Activated naive CD4-positive, alpha-beta T cell treated with anti-CD3 and anti-CD28 coated beads for 36 hours (primary cell): ENCODE data around the gene DPF3. TPM values are rescaled to one million over a fixed set of nuclear protein-coding genes. Genes with fewer than 3 reads are reported as not detected.
A peak's percentile ranks its signal among the peaks of the same experiment; 100 is the strongest.

Source experiments
- CTCF ChIA-PET: fragments of 350-600 bp; sonication (Branson Sonifier 250); formaldehyde crosslinking; loops from one replicate; lab custom pipeline; 2021; ENCODE audit warnings: antibody characterized with exemption; lab: Charles Lee
- DNase-seq: peaks from one replicate; pipeline ENCODE4 v3.0.0-alpha.2; 2020
- H3K27ac Mint-ChIP-seq: one replicate; pipeline ENCODE4 v1.8.0; 2021; ENCODE audit warnings: mild to moderate bottlenecking, mixed read lengths
- H3K27me3 Mint-ChIP-seq: one replicate; pipeline ENCODE4 v1.8.0; 2021; ENCODE audit warnings: low read depth, mixed read lengths
- H3K36me3 Mint-ChIP-seq: one replicate; pipeline ENCODE4 v1.8.0; 2021; ENCODE audit warnings: low read depth, mixed read lengths
- H3K4me1 Mint-ChIP-seq: one replicate; pipeline ENCODE4 v1.8.0; 2021; ENCODE audit warnings: low read depth, mixed read lengths
- H3K4me3 Mint-ChIP-seq: one replicate; pipeline ENCODE4 v1.8.0; 2021; ENCODE audit warnings: mild to moderate bottlenecking, moderate library complexity, mixed read lengths
- H3K9me3 Mint-ChIP-seq: one replicate; pipeline ENCODE4 v1.8.0; 2021; ENCODE audit warnings: mixed read lengths
- intact Hi-C: fragments of 100-400 bp; cut with micrococcal nuclease; formaldehyde crosslinking; loops from one replicate; pipeline ENCODE4 v1.15.1; 2023
- total RNA-seq, 2 experiments: library from RNA; stranded (reverse); gene quantifications; one replicate each; pipeline ENCODE4 v1.2.3, GENCODE V29; 2021

The DPF3 gene
- total RNA-seq, 2 experiments from 2014 or later: 0.29 to 0.47 TPM

- H3K9me3 Mint-ChIP-seq: no peaks in the 10 kb centered on the region
- intact Hi-C loops: no loop called here
- CTCF ChIA-PET: no interaction called here
- no peak overlapping the region for H3K27ac Mint-ChIP-seq
- H3K36me3 Mint-ChIP-seq: no peaks in the 10 kb centered on the region
- no peaks in the 10 kb centered on the region for H3K4me1 Mint-ChIP-seq
- no peak for DNase-seq
- no peak overlapping the region for H3K4me3 Mint-ChIP-seq
- no peaks in the 10 kb centered on the region for H3K27me3 Mint-ChIP-seq
These were observed 171.6 kb downstream of the DPF3 start for GRCh38 chr14:72722201-72722785.

GRCh38 chr14:72721083-72721482 lies 172.8 kb downstream of the DPF3 start:
- CTCF ChIA-PET: interaction anchor here (0.5 to 1.2 kb wide), 2 partner anchors 33 to 207 kb away, joined by 3 to 4 read pairs; no protein-coding TSS in a partner anchor
- no peak overlapping the region for H3K27ac Mint-ChIP-seq

GRCh38 chr14:72717220-72717619 lies 176.7 kb downstream of the DPF3 start:
- no peaks in the 10 kb centered on the region for H3K36me3 Mint-ChIP-seq
- no peak overlapping the region for H3K4me3 Mint-ChIP-seq

More at GRCh38 chr14:72721083-72721482, 172.8 kb downstream of the DPF3 start:
- Mint-ChIP-seq H3K36me3 (no peaks in the 10 kb centered on the region), H3K9me3 (no peaks in the 10 kb centered on the region), H3K27me3 (no peaks in the 10 kb centered on the region), H3K4me1 (peaks cover under 1% of the 10 kb centered on the region), H3K4me3 (no peak overlapping the region)
- no peak for DNase-seq
- intact Hi-C loops: no loop called here

GRCh38 chr14:72716476-72716875 lies 177.4 kb downstream of the DPF3 start:
- H3K27ac Mint-ChIP-seq: no peak overlapping the region
- no peaks in the 10 kb centered on the region for H3K36me3 Mint-ChIP-seq
- no peak for DNase-seq
- H3K27me3 Mint-ChIP-seq: no peaks in the 10 kb centered on the region
- intact Hi-C loops: loop anchor here (10.0 kb wide), 1 partner anchor 178 kb away; the partner anchor contains the start of gene DPF3
- CTCF ChIA-PET: no interaction called here
- peaks cover 26% of the 10 kb centered on the region for H3K4me1 Mint-ChIP-seq
- H3K9me3 Mint-ChIP-seq: no peaks in the 10 kb centered on the region
- no peak overlapping the region for H3K4me3 Mint-ChIP-seq

More at GRCh38 chr14:72717220-72717619, 176.7 kb downstream of the DPF3 start:
- peaks cover 26% of the 10 kb centered on the region for H3K4me1 Mint-ChIP-seq
- H3K27me3 Mint-ChIP-seq: no peaks in the 10 kb centered on the region
- DNase-seq: no peak
- H3K9me3 Mint-ChIP-seq: no peaks in the 10 kb centered on the region
- intact Hi-C loops: loop anchor here (10.0 kb wide), 1 partner anchor 178 kb away; the partner anchor contains the start of gene DPF3
- CTCF ChIA-PET: interaction anchor here (0.9 kb wide), 1 partner anchor 204 kb away, joined by 4 read pairs; no protein-coding TSS in a partner anchor
- H3K27ac Mint-ChIP-seq: no peak overlapping the region

- H3K9me3 Mint-ChIP-seq: no peaks in the 10 kb centered on the region
- H3K4me1 Mint-ChIP-seq: peaks cover 26% of the 10 kb centered on the region
- no peak for DNase-seq
- CTCF ChIA-PET: no interaction called here
- no peak overlapping the region for H3K27ac Mint-ChIP-seq
- no peak overlapping the region for H3K4me3 Mint-ChIP-seq
- intact Hi-C loops: loop anchor here (10.0 kb wide), 1 partner anchor 179 kb away; the partner anchor contains the start of gene DPF3
- H3K27me3 Mint-ChIP-seq: no peaks in the 10 kb centered on the region
- no peaks in the 10 kb centered on the region for H3K36me3 Mint-ChIP-seq
These were observed 178.1 kb downstream of the DPF3 start for GRCh38 chr14:72715850-72716228.

GRCh38 chr14:72715215-72715849 lies 178.6 kb downstream of the DPF3 start:
- H3K4me3 Mint-ChIP-seq: no peak overlapping the region
- no peaks in the 10 kb centered on the region for H3K36me3 Mint-ChIP-seq
- intact Hi-C loops: loop anchor here (10.0 kb wide), 1 partner anchor 179 kb away; the partner anchor contains the start of gene DPF3
- DNase-seq: no peak
- no peak overlapping the region for H3K27ac Mint-ChIP-seq
- no peaks in the 10 kb centered on the region for H3K27me3 Mint-ChIP-seq
- H3K4me1 Mint-ChIP-seq: peaks cover 26% of the 10 kb centered on the region
- CTCF ChIA-PET: no interaction called here
- H3K9me3 Mint-ChIP-seq: no peaks in the 10 kb centered on the region

GRCh38 chr14:72714871-72715214 lies 179.1 kb downstream of the DPF3 start:
- H3K9me3 Mint-ChIP-seq: no peaks in the 10 kb centered on the region
- no peak for DNase-seq
- peaks cover 26% of the 10 kb centered on the region for H3K4me1 Mint-ChIP-seq
- H3K4me3 Mint-ChIP-seq: no peak overlapping the region
- H3K27me3 Mint-ChIP-seq: no peaks in the 10 kb centered on the region
- H3K36me3 Mint-ChIP-seq: no peaks in the 10 kb centered on the region
- H3K27ac Mint-ChIP-seq: no peak overlapping the region
- intact Hi-C loops: loop anchor here (5.0 to 10.0 kb wide), 2 partner anchors 180 to 198 kb away; partner anchors contain the start of gene DPF3
- CTCF ChIA-PET: no interaction called here

GRCh38 chr14:72714094-72714493 lies 179.8 kb downstream of the DPF3 start:
- intact Hi-C loops: loop anchor here (5.0 to 10.0 kb wide), 2 partner anchors 181 to 197 kb away; partner anchors contain the start of gene DPF3
- Mint-ChIP-seq H3K4me1 (peaks cover 26% of the 10 kb centered on the region), H3K36me3 (no peaks in the 10 kb centered on the region), H3K9me3 (no peaks in the 10 kb centered on the region), H3K27ac (no peak overlapping the region), H3K4me3 (no peak overlapping the region), H3K27me3 (no peaks in the 10 kb centered on the region)
- CTCF ChIA-PET: no interaction called here
- peak; percentile 81 for DNase-seq

GRCh38 chr14:72711936-72712335 lies 182.0 kb downstream of the DPF3 start:
- Mint-ChIP-seq H3K9me3 (no peaks in the 10 kb centered on the region), H3K27me3 (no peaks in the 10 kb centered on the region), H3K27ac (no peak overlapping the region), H3K36me3 (no peaks in the 10 kb centered on the region), H3K4me1 (peaks cover 26% of the 10 kb centered on the region), H3K4me3 (no peak overlapping the region)
- CTCF ChIA-PET: interaction anchor here (0.8 to 1.2 kb wide), 2 partner anchors 98 to 192 kb away, joined by 3 read pairs; no protein-coding TSS in a partner anchor
- no peak for DNase-seq
- intact Hi-C loops: loop anchor here (5.0 to 10.0 kb wide), 2 partner anchors 183 to 195 kb away; partner anchors contain the start of gene DPF3

GRCh38 chr14:72709916-72710611 lies 183.8 kb downstream of the DPF3 start:
- CTCF ChIA-PET: no interaction called here
- Mint-ChIP-seq H3K4me3 (no peak overlapping the region), H3K27ac (no peak overlapping the region), H3K27me3 (no peaks in the 10 kb centered on the region), H3K36me3 (no peaks in the 10 kb centered on the region), H3K4me1 (peaks cover 22% of the 10 kb centered on the region), H3K9me3 (no peaks in the 10 kb centered on the region)
- intact Hi-C loops: loop anchor here (5.0 to 10.0 kb wide), 2 partner anchors 185 to 193 kb away; partner anchors contain the start of gene DPF3
- DNase-seq: no peak

- Mint-ChIP-seq H3K4me3 (no peak overlapping the region), H3K27me3 (no peaks in the 10 kb centered on the region), H3K9me3 (no peaks in the 10 kb centered on the region), H3K36me3 (no peaks in the 10 kb centered on the region), H3K4me1 (peaks cover 11% of the 10 kb centered on the region), H3K27ac (no peak overlapping the region)
- intact Hi-C loops: no loop called here
- CTCF ChIA-PET: interaction anchor here (0.6 kb wide), 1 partner anchor 530 kb away, joined by 3 read pairs; no protein-coding TSS in a partner anchor
- peak; percentile 15 for DNase-seq
These were observed 185.0 kb downstream of the DPF3 start for GRCh38 chr14:72708708-72709475.
